HG02588 (cell line): Measurements from ENCODE around the gene WTAP.
"Not testable (repeated sequence)": the region's sequence is repeated elsewhere in the genome, so short reads cannot be mapped to it uniquely, and the experiment has no call there.

ENCODE experiments used
- ATAC-seq: cut with Tn5 transposase; IDR thresholded peaks from one replicate; pipeline ENCODE4 v1.9.1; 2021; ENCODE audit warnings: mild to moderate bottlenecking, moderate library complexity; ENCODE audit not compliant: unreplicated experiment

The WTAP gene

GRCh38 chr6:159759645-159760044 is 32.3 kb downstream of the WTAP start:
- ATAC-seq, result no peak

- no peak for ATAC-seq
Observed at GRCh38 chr6:159760602-159761057, 33.3 kb downstream of the WTAP start.

DNA sequence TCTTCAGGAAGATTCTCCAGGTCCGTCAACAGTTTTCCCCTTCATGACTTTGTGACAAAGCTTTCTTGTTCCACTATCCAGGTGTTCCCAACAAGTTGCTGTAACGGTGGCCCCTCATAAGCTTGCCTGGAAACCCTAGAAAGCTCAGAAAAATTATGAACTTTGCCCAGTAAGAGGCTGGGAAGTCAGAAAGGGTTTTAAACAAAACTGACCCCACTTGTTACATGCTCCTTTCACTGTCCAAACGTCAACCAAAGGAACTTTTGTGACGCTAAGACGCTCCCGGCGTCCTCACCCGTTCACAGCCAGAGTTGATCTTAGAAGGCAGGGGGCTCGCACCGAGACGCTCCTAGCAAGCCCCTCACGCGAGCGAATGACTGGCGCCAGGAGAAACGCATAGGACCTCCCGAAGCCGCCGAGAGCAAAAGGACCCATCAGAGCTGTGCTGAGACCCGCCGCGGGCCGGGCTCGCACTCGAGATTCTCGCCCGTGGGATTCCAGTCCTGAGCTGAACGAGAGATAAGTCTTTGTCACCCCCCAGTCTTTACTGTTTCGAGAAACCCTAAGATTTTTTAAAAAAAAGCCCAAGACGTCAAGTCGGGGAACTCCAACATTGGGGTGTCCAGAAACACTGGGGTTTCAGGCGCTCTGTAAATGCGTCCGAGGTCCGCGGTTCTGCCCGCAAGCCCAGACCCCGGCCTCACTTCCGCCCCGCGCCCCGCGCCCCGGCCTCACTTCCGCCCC is 34.0 kb downstream of the WTAP start:
- peak; percentile 1 for ATAC-seq

DNA sequence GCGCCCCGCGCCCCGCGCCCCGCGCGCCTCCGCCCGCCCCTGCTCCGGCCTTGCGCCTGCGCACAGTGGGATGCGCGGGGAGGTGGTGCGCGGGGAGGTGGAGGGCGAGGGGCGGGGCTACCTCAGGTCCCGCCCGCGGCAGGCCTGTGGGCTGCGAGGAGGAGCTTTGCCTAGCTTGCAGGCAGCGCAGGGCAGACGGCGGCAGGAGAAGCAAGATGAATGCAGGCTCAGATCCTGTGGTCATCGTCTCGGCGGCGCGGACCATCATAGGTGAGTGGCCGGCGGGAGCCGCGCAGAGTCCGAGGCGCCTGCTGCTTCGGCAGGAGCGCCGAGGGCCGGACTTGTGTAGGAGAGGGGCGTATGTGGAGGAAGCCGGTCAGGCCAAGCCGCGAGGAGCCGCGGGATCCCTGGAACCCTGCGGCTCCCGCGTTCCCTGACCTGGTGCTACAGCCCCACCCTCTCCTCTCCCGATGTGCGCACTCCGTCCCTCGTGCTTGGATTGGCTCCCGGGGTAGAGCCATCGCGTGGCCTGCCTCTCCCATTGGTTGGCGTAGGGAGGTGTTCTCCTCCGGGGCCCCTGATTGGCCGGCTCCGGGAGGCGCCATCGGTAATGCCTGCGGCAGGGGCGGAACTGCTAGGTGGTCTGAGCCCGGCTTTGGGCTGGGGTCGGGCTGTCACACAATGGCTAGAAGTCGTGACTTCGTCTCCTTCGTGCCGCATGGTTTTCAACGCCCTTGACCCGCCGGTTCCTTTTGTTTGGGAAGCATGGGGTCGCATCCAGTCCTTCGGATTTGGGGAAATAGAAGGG is 34.8 kb downstream of the WTAP start, which contains the start of gene ACAT2:
Gene ACAT2, plus strand, starts transcription at position 173 of the 808 bp plus-strand sequence. Its CDS starts 43 bp downstream, at position 216.
- peak; percentile 98 for ATAC-seq

GRCh38 chr6:159762681-159763293 is 35.5 kb downstream of the WTAP start:
- ATAC-seq, result no peak

- ATAC-seq, result no peak
Observed at GRCh38 chr6:159766906-159767305, 39.6 kb downstream of the WTAP start.

DNA sequence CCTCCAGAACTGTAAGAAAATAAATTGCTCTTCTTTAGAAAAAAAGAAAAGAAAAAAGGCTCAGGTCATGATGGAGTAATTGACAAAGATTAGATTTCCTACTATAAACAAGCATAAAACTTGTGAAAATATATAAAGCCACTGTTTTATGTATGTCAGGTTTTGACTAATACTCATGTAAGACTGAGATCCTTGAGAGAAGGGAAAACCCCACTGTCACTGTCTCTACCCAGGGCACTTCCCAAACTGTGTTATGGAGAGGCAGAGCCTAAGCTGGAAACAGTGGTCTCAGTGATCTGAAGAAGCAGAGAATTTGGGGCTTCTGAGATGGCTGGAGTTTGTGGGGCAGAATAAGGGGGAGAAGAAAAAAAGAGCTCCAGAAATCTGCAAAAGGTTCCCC is 42.2 kb downstream of the WTAP start:
- ATAC-seq, result no peak

DNA sequence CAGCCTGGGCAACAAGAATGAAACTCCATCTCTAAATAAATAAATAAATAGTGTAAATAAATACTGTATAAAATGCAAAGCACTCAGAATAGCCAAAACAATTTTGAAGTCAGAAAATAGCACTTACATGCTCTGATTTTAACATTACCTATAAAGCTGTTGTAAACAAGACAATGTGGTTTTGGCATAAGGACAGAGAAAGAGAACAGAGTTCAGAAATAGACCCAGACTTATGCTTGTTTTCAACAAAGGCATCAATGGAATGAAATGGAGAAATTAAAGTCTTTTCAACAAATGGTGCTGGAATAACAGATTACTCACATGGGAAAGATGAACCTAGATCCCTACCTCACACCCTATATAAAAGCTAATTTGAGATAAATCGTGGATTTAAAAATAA is 44.9 kb downstream of the WTAP start:
- no peak for ATAC-seq

DNA sequence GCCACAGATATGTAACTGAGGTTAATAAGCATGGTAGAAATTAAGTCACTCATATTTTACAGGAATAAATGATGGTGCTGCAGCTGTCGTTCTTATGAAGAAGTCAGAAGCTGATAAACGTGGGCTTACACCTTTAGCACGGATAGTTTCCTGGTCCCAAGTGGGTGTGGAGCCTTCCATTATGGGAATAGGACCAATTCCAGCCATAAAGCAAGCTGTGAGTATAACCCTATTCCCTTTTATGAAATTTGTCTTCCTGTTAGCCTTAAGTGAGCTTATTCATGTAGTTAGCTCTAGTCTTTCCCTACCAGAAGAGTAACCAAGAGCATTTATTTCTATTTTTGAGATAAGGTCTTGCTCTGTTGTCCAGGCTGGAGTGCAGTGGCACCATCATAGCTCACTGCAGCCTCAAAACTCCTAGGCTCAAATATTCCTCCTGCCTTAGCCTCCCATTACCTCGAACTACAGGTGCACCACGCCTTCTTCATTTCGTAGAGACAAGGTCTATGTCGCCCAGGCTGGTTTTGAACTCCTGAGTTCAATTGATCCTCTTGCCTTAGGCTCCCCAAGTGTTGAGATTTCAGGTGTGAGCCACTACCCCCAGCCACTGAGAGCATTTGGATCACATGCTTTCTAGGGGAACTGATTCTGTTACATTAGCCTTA is 50.1 kb downstream of the WTAP start:
- no peak for ATAC-seq

- ATAC-seq, result no peak
Observed at GRCh38 chr6:159778131-159778530, 50.8 kb downstream of the WTAP start.

GRCh38 chr6:159778542-159779103 is 51.3 kb downstream of the WTAP start:
- ATAC-seq, result no peak

DNA sequence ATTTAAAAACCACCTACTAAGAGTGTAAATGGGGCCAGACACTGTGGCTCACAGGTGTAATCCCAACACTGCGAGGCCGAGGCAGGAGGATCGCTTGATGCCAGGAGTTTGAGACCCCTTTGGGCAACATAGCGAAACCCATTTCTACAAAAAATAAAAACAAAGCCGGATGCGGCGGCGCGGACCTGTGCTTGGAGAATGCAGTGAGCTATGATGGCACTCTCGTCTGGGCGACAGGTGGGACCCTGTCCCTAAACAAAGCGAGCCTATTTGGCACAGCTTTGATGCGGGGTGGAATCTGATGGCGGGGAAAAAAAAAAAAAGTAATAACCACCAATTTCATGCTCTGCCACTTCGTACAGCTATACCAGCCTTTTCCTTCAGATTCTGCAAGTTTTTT is 61.0 kb downstream of the WTAP start:
- ATAC-seq, result no peak

GRCh38 chr6:159788753-159789376 is 61.6 kb downstream of the WTAP start:
- ATAC-seq, result peak; percentile 0

GRCh38 chr6:159789377-159790148 is 62.3 kb downstream of the WTAP start, which contains the start of gene TCP1:
Gene TCP1 (minus strand): TSS chr6:159789602. CDS start chr6:159789468, 134 bp downstream.
- ATAC-seq, result peak; percentile 71

- peak; percentile 80 for ATAC-seq
Observed at GRCh38 chr6:159790149-159790955, 63.0 kb downstream of the WTAP start, which contains the start of gene MRPL18. Gene MRPL18 (plus strand): TSS chr6:159790467. CDS start chr6:159790588, 121 bp downstream.

GRCh38 chr6:159790956-159791598 is 63.8 kb downstream of the WTAP start:
- ATAC-seq, result no peak

DNA sequence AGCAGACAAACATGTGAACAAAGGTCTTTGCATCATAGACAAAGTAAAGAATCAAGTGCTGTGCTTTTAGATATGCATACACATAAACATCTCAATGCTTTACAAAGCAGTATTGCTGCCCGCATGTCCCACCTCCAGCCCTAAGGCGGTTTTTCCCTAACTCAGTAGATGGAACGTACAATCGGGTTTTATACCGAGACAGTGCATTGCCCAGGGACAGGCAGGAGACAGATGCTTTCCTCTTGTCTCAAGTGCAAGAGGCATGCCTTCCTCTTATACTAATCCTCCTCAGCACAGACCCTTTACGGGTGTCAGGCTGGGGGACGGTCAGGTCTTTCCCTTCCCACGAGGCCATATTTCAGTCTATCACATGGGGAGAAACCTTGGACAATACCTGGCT is 67.7 kb downstream of the WTAP start:
- ATAC-seq, result not testable (repeated sequence)

DNA sequence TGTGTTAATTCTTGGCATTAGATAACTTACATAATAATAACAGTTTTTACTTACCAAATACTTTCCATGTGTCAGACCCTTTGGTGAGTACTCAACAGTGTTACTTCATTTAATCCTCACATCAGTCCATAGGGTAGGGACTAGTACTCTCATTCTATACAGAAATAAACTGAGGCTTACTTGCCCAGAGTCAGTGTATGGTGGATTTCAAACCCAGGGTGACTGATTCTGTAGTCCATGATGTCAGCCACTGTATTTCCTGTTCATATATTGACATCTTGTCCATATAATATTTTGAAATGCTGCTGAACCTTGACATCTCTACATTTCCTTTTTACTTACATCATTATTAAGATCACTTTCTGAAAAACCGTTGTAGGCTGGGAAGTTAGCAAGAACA is 70.2 kb downstream of the WTAP start:
- ATAC-seq, result no peak
